GM19025 (cell line): ENCODE results near the gene ADRB2.
"Not testable (repeated sequence)": the region's sequence is repeated elsewhere in the genome, so short reads cannot be mapped to it uniquely, and the experiment has no call there.

Experiments used
- ATAC-seq: cut with Tn5 transposase; IDR thresholded peaks from one replicate; pipeline ENCODE4 v1.9.1; 2021; ENCODE audit warnings: mild to moderate bottlenecking, low read depth, moderate library complexity; ENCODE audit not compliant: unreplicated experiment

ADRB2 gene

DNA sequence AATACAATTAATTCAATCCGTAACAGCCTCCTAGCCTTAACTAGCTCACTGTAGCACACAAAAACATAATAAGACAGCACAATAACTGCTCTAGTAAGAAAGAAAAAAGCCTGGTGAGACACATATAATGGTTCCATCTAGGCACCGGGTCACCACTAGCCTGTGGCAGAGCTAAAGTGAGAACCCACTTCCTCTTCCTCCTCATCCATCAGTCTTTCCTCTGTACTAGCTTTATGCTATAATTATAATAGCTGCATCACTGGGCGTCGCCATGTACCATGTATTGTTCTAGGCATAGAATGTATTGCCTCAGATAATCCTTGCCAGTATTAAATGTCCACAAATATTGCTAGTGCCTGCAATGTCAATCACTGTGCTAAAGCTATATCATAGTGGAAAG lies 23.1 kb downstream of the ADRB2 start:
- ATAC-seq: no peak

DNA sequence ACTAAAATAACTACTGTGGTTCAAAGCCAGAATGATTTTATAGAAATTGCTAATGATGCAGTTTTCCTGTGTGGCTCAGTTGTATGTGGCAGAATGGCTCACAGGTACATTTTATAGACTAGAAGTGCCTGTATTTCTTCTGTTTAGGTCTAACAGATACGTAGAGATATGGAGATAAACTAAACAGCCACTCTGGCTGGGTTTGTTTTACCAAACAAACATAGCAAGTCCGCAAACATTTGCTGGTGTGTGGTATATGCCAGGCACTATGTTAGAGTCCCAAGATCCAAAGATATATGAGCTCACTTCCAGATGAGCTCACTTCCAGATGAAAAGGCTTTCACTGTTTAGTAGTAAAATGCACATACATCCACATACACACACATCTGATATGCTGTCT lies 24.4 kb downstream of the ADRB2 start:
- ATAC-seq: no peak

DNA sequence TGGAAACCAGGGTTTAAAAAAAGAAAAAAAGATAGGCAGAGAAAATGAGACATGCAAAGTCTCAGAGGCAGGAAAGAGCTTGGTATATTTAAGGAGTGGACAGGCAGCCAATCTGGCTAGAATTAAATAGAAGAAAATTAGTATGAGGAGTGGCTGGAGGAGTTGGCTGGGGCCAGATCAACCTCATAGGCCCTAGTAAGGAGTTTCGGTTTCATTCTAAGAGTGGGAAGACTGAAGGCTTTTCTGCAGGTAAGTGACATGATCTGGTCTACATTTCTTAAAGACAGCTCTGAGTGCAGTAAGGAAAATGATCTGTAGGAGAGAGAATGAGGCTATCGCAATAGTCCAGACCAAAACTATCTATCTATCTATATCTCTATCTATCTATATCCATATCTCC lies 27.5 kb downstream of the ADRB2 start:
- no peak for ATAC-seq

DNA sequence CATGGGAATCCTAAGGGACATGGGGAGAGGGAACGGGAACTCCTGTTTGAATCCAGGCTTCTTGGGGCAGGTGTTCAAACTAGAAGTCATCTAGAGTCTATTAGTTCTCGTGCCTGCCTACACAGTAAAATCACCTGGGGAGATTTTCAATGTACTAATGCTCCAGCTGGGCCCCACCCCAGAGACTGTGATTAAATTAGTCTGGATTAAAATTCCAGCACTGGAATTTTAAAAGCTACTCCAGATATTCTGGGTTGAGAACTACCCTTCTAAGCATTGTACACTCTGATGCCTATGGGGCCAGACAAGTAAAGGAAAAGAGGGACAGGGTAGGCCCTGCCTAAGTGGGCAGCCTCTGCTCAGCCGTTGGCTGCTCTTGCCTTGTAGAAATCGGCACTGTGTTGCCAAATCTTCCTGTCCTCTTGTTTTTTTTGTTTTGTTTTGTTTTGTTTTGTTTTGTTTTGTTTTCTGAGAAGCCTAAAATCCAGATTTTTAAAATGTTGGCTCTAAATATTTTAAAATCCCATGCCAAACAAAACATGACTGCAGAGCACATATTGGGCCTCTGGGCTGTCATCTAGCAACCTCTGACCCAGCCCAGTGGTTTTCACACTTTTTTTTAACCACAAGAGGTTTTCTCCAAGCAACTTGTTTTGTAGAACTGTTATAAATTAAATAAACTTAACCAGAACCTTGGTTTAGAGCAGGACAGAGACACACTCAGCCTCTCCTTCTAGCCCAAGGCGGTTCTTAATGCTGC lies 29.0 kb downstream of the ADRB2 start:
- ATAC-seq: no peak

DNA sequence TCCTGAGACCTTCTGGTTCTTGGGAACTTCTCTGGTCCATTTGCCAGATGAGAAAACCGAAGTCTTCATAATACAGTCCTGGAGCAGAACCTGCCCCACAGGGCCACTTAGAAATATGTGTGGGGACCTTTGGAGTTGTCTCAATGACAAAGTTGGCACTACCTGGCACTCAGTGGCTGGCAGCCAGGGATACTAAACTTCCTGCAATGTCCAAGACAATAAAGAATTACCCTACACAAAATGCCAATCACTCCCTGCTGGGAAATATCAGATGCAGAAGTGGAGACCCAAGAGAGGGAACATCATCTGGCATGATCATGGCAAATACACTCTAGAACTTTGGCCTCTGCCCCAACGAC lies 29.6 kb downstream of the ADRB2 start:
- no peak for ATAC-seq

DNA sequence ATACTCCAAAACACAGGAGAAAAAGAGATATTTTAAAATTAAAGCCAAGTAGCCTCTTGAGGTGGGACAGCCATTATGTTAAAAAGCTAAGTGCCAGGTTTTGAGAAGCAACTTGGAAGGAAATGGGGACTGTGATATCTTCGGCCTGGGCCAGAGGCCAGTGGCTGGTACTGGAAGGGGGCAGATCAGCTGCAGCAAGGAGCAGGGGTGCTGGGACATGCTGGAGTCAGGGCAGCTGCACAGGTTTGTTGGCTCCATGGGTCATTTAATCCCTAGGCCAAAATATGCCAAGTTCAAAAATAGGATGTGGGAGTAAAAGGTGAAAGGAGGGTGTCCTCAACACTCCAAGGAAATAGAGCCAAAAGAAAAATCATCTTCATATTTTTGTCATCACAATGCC lies 30.0 kb downstream of the ADRB2 start:
- ATAC-seq: no peak

DNA sequence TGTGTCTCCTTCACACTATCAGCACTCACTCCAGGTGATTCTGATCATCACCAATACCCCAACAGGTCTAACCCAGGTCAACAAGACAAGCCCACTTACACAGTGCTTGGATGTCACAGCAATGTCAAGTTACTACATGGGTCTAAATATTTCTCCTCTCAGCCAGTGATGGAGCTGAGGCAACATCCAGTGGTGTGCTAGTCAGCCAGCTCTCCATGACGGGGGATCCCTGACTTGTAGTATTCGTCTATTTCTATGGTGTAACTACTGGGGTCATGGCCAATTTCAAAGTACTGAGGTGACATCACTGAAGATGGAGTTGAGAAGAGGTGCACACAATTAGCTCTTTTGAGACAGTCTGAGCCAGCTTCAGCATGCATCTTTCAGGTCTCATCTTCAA lies 31.1 kb downstream of the ADRB2 start:
- ATAC-seq: no peak

DNA sequence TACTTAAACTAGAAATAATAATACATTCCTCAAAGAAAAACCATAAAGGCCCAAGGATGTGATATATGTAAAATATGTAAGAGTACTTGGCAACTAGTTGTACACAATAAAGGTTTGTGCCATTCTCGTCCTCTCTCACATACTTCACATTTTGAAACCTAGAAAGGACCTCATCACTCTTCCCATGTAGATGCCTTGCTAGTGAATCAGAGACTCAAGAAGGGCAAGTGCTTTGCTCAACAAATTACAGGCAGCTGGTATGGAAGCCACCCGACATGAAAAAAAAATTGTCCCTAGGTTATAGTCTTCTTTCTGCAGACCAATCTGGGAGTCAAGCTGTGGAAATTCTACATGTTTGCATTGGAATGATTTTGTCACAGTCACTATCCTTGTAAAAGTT lies 31.7 kb downstream of the ADRB2 start:
- ATAC-seq: no peak

DNA sequence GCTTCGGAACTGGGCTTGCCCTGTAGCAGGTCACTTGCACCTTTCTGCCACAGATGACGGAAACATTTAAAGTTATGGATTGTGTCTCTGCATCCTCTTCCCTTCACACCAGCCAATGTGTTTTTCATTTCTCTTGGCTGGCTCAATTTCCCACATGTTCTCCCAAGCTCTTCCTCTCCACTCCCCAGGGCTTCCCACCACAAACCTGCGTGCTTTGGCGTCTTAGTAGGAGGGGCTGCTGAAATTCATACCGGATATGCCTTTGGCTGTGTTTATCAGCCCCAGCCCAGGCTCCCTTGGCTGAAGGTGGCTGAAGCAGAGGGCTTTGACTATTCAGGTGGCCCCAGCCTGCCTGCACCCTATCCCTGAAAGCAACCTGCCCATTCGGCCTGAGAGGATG lies 32.1 kb downstream of the ADRB2 start:
- no peak for ATAC-seq

DNA sequence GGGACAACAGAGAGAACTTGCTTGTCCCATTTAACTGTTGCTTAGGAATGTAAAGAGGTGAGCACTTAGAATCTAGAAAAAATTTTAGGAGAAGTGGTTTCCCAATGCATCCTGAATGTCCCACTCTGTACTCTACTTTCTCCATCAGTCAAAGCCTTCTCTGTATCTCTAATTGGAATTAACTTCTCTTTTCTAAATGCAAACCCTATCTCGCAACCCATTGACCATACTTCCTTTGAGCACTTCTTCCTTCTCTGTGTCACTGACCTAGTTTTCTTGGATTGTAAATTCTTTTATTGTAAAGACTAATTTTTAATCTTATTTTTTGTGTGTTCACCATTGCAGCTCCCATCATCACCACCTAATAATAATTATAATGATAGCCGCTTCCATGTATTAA lies 33.3 kb downstream of the ADRB2 start:
- no peak for ATAC-seq

DNA sequence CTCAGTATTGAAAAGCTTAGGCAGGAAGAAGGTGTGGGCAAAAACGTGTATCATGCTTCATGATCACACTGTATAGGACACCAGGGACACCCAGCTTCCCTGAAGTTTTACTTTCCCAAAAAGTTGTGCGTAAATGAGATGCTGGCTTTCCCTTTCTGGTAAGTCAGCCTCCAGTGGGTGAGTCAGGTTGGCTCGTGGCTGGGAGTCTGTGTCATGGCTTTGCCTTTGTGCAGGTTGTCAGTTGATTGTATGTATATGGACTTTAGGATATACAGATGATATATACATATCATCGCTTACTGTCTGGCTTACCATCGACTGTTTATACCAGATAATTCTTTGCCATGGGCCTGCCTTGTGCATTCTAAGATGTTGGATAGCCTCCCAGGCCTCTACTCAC lies 34.2 kb downstream of the ADRB2 start:
- ATAC-seq: no peak

DNA sequence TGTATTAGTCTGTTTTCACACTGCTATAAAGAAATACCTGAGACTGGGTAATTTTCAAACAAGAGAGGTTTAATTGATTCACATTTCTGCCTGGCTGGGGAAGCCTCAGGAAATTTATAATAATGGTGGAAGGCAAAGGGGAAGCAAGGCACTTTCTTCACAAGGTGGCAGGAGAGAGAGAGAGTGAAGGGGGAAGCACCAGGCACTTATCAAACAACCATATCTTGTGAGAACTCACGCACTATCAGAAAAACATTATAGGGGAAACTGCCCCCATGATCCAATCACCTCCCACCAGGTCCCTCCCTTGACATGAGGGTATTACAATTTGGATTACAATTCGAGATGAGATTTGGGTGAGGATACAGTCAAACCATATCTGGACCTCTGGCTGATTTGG lies 34.7 kb downstream of the ADRB2 start:
- ATAC-seq: no peak

DNA sequence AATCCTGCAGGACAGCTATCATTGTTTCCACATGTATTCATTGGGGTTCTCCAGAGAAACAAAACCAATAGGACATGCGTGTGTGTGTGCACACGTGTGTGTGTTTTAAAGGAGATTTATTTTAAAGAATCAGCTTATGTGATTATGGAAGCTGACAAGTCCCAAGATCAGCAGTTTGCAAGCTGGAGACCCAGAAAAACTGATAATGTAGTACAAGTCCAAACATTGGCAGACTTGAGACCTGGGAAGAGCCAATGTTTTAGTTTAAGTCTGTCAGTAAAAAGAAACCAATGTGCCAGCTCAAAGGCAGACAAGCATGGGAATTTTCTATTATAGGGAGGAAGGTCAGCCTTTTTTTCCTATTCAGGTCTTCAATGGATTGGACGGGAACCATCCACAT lies 35.3 kb downstream of the ADRB2 start:
- no peak for ATAC-seq

DNA sequence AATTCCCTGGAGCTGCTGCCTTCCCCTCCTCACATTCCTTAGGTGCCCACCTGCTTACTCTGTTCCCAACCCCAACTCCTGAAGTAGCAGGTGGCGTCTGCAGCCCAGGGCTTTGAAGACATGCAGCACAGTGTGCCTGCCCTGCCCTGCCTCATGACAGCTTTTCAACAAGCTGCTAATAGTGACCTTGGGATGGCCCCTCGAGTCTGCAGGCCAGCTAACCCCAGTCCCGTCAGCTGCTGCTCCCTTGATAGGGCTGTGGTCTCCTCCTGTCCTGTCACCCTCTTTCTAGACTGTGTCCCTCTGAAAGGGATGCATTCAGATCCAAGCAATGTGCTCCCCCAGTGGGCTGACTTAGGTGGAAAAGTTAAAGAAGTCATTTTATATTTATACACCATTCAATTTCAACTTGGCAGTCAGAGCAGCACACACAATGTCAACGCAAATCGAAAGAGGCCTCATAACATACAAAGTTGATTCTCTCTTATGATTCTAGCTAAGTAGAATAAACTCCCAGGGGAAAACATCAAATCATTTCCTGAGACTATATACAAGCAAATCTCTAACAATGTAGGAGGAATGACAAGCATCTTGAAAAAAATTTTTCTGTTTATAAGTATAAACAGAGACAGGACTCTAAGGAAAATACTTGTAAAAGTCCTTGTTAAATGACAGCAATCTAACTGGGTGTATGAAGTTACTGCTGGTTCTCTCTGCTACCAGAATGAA lies 37.9 kb downstream of the ADRB2 start:
- ATAC-seq: no peak

DNA sequence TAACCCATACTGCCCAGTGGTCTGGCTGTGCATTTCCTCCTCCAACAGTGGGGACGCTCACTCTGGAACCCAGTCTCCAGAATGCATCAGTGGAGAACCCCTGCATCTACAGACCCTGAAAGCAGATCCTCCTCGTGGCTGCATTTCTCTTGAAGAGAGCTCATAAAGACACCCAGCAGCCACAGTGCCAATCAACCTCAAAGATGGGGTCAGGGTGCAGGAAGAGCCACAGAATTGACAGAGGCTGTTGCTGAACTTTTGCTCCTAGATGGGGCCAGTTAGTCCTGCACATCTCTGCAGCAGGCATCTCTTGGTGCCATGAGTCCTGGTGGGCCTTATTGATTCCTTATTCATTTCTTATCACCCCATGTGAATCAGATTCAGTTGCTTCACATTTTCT lies 39.6 kb downstream of the ADRB2 start:
- ATAC-seq: no peak

DNA sequence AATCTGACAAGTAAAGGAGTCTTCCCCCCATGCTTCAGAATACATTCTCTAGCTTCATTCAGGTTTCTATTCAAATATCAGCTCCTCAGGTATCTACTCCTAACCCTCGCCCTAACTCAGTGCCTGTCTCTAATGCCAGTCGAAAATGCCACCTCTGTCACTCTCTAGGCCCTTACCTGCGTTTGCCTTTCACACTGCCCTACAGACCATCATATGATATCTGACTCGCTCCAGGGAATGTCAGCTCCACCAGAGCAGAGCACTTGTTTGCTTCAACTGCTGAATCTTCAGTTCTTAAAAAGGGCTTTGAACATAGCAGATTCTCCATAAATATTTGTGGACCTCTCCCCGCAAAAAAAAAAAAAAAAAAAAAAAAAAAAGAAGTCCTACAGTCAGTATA lies 46.7 kb downstream of the ADRB2 start:
- no peak for ATAC-seq

DNA sequence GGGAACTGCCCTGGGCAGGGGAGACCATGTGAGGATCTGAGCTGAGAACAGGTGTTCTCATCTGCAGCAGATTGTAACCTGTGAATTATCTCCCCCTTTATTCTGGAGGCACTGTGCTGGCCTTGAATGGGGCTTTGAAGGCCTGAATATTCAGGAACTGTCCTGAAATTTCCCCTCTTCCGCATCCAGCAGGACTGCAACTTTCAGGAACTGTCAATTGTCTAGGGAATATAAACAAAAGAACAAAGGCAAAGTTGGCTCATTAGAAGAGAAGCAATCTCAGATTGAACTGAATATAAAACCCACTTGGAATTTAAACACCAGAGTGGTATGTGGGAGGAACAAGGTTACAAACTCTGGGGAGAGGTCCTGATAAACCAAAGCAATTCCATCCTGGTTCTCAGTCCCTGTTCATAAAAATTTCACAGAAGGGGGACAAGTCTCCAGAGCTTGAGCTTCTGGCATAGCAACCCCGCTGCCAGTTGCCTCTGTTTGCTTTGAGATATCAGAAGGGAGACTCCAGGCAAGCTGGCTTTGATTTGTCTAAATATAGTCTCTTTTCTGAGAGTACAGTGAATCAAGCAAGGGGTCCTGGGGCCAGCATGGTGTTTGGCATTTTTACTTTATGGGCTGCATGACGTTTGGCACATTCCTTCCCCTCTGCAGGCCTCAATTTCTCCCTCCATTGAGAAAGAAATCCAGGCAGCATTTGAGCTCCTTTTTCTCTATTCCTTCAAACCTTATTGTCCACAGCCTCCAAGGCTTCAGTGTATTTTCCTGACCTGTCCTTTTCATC lies 47.5 kb downstream of the ADRB2 start:
- ATAC-seq: no peak

DNA sequence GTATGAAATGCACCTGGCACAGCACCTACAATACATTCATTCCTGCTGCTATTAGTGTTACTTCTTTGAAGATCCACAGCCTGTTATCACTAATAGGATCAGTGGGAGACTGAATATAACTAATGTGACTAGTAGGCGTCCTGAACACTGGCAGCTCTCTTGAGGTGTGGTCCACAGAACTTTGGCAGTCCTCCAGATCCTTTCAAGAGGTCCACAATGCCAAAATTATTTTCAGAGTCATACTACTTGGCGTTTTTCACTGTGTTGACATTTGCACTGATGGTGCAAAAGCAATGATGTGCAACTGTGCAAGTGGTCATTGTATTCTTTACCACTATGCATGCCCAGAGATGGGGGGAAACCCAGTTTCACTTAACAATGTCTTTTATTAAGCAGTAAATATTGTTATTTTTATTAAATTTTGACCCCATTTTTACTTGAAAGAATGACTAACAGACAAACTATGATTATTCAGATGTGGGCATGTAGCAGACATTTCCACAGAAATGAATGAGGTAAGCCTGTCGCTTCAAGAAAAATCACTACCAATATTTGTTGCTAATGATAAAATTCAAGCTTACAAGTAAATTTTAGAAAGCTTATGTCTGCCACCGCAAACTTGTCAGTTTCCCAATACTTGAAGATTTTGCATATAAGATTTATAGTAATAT lies 48.9 kb downstream of the ADRB2 start:
- ATAC-seq: no peak

DNA sequence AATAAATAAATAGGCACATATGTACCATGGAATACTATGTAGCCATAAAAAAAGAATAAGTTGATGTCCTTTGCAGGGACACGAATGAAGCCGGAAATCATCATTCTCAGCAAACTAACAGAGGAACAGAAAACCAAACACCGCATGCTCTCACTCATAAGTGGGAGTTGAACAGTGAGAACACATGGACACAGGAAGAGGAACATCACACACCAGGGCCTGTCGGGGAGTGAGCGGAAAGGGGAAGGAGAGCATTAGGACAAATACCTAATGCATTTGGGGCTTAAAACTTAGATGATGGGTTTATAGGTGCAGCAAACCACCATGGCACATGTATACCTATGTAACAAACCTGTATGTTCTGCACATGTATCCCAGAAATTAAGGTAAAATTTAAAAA lies 51.0 kb downstream of the ADRB2 start:
- not testable (repeated sequence) for ATAC-seq
